Measurements from ENCODE around the gene PRPSAP1.

The PRPSAP1 gene

DNA sequence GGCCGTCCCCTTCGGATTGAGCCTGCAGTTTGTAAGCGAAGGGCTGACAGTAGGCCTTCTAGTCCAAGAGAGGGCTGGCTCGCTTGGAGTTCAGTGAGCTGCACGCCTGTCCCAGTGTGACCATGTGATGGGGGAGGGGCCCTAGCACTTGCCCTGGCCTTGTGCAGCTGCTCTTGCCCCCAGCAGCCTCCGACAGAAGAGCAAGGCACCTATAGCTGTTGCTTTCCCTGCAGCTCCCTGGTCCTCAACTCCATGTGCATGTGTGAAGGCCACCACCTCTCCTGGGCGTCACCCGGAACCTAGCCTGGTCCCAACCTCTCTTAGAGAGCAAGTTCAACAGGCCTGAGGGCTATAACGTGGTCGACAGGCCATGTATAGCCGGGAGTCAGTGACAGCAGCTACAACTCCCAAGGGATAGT, 36.3 kb upstream of the PRPSAP1 start:
- Histone ChIP-seq H3K4me3 (ENCODE audit: low read depth, low read length) (no peak overlapping the region), H3K36me3 (peaks cover 56% of the 10 kb centered on the region), H3K27me3 (ENCODE audit: insufficient read depth, low read depth, severe bottlenecking) (peaks cover 6% of the 10 kb centered on the region), H3K27ac (no peak overlapping the region), H3K9me3 (ENCODE audit: severe bottlenecking) (no peaks in the 10 kb centered on the region)
- peak; percentile 59 for DNase-seq
- TF ChIP-seq, protein P1, sequence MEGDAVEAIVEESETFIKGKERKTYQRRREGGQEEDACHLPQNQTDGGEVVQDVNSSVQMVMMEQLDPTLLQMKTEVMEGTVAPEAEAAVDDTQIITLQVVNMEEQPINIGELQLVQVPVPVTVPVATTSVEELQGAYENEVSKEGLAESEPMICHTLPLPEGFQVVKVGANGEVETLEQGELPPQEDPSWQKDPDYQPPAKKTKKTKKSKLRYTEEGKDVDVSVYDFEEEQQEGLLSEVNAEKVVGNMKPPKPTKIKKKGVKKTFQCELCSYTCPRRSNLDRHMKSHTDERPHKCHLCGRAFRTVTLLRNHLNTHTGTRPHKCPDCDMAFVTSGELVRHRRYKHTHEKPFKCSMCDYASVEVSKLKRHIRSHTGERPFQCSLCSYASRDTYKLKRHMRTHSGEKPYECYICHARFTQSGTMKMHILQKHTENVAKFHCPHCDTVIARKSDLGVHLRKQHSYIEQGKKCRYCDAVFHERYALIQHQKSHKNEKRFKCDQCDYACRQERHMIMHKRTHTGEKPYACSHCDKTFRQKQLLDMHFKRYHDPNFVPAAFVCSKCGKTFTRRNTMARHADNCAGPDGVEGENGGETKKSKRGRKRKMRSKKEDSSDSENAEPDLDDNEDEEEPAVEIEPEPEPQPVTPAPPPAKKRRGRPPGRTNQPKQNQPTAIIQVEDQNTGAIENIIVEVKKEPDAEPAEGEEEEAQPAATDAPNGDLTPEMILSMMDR (IDR thresholded peaks at IDR 0.05; ENCODE audit: low read depth, low read length) = no peak

DNA sequence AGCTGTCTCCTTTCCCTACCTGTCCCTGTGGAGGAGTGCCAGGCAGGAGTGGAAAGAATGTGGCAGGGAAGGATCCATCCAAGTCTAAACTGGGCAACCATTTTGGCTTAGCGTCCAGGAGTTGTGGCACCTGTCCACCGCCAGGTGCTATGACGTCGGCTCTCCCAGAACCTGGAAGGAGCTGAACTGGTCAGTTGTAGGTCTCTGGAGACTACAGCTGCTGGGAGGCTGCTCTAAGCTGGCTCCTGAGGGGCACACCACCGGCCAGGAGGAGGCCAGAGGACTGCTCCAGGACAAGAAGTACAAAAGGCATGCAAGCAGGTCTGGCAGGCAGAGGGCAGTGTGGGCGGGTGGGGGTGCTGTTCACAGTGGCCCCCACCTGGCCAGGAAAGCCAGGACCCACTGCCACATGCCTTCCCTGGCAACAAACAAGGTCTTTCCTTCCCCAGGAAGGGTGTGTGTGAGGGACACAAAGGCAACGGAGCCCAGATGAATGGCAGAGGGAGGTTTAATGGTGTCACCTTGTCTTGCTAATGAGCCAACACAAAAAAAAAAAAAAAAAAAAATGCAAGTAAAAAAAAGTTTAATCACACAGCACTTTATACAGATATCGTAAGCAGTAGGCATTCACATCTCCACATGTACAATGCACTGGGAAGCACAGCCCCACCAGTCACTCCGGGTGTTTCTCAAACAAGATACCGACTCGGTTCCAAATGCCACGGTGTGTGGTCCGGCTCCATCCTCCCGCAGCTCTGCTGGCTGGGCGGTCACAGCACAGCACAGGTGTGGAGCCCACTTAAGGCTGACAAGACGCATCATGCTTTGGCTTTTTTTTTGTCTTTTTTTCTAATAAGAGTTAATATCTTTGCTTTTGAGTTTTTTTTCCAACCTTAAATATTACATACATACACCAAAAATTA, 35.5 kb upstream of the PRPSAP1 start:
- TF ChIP-seq, protein P1 (IDR thresholded peaks at IDR 0.05; ENCODE audit: low read depth, low read length) = 0 out of 2 replicates have a peak, but pooled peaks have one; percentile 33
- peaks cover 48% of the 10 kb centered on the region for H3K36me3 ChIP-seq
- peaks cover 12% of the 10 kb centered on the region for H3K27me3 ChIP-seq (ENCODE audit: insufficient read depth, low read depth, severe bottlenecking)
- DNase-seq = no peak
- H3K4me3 ChIP-seq (ENCODE audit: low read depth, low read length) = no peak overlapping the region
- H3K9me3 ChIP-seq (ENCODE audit: severe bottlenecking) = no peaks in the 10 kb centered on the region
- H3K27ac ChIP-seq = no peak overlapping the region

DNA sequence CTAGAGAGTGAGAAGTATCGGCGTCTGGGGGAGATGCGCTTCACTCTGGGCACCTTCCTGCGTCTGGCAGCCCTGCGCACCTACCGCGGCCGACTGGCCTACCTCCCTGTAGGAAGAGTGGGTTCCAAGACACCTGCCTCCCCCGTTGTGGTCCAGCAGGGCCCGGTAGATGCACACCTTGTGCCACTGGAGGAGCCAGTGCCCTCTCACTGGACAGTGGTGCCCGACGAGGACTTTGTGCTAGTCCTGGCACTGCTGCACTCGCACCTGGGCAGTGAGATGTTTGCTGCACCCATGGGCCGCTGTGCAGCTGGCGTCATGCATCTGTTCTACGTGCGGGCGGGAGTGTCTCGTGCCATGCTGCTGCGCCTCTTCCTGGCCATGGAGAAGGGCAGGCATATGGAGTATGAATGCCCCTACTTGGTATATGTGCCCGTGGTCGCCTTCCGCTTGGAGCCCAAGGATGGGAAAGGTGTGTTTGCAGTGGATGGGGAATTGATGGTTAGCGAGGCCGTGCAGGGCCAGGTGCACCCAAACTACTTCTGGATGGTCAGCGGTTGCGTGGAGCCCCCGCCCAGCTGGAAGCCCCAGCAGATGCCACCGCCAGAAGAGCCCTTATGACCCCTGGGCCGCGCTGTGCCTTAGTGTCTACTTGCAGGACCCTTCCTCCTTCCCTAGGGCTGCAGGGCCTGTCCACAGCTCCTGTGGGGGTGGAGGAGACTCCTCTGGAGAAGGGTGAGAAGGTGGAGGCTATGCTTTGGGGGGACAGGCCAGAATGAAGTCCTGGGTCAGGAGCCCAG, 33.5 kb upstream of the PRPSAP1 start:
- TF ChIP-seq, protein P1 (IDR thresholded peaks at IDR 0.05; ENCODE audit: low read depth, low read length) = no peak
- Histone ChIP-seq H3K27me3 (ENCODE audit: insufficient read depth, low read depth, severe bottlenecking) (peaks cover 14% of the 10 kb centered on the region), H3K27ac (0 out of 2 replicates have a peak overlapping the region, but pooled peaks have one; percentile 13), H3K36me3 (peaks cover 30% of the 10 kb centered on the region), H3K4me3 (ENCODE audit: low read depth, low read length) (no peak overlapping the region), H3K9me3 (ENCODE audit: severe bottlenecking) (no peaks in the 10 kb centered on the region)
- no peak for DNase-seq

GRCh38 chr17:76385892-76386786, 32.4 kb upstream of the PRPSAP1 start:
- H3K27ac ChIP-seq = peak overlapping the region; percentile 9; the same call in 1 of the 2 replicates
- peaks cover 14% of the 10 kb centered on the region for H3K27me3 ChIP-seq (ENCODE audit: insufficient read depth, low read depth, severe bottlenecking)
- peaks cover 22% of the 10 kb centered on the region for H3K36me3 ChIP-seq
- H3K9me3 ChIP-seq (ENCODE audit: severe bottlenecking) = no peaks in the 10 kb centered on the region
- TF ChIP-seq, protein P1 (IDR thresholded peaks at IDR 0.05; ENCODE audit: low read depth, low read length) = peak; percentile 92
- DNase-seq = peak; percentile 88
- peak overlapping the region; percentile 74 for H3K4me3 ChIP-seq (ENCODE audit: low read depth, low read length)
